Mesothelial cell of epicardium (in vitro differentiated cells): ENCODE data around the gene PRIMA1. TPM values are rescaled to one million over a fixed set of nuclear protein-coding genes. Genes with fewer than 3 reads are reported as not detected.

Source experiments
- DNase-seq, 2 experiments: peaks; one replicate each; pipeline ENCODE4 v3.0.0; 2021; ENCODE audit warnings: low spot score in 2 of 2; ENCODE audit not compliant: unreplicated experiment in 2 of 2
- H3K27ac Mint-ChIP-seq: 2 replicates; pipeline ENCODE4 v1.8.0; 2021; ENCODE audit warnings: mixed read lengths
- H3K27me3 Mint-ChIP-seq: 2 replicates; pipeline ENCODE4 v1.8.0; 2021; ENCODE audit warnings: low read depth, mixed read lengths
- H3K36me3 Mint-ChIP-seq: 2 replicates; pipeline ENCODE4 v1.8.0; 2021; ENCODE audit warnings: mixed read lengths
- H3K4me1 Mint-ChIP-seq: 2 replicates; pipeline ENCODE4 v1.8.0; 2021; ENCODE audit warnings: mixed read lengths
- H3K4me3 Mint-ChIP-seq: 2 replicates; pipeline ENCODE4 v1.8.0; 2021; ENCODE audit warnings: mild to moderate bottlenecking, moderate library complexity, mixed read lengths
- H3K9me3 Mint-ChIP-seq: 2 replicates; pipeline ENCODE4 v1.8.0; 2021; ENCODE audit warnings: mixed read lengths
- CTCF ChIP-seq: fragments of 200-600 bp; sonication (generic); IDR thresholded peaks from one replicate; pipeline ENCODE4 v1.5.0; 2021; ENCODE audit warnings: antibody characterized with exemption; ENCODE audit not compliant: unreplicated experiment
- total RNA-seq: library from RNA; stranded (reverse); gene quantifications from 3 replicates; pipeline ENCODE4 v1.2.1, GENCODE V29; 2021

Gene PRIMA1
- 1.5 to 2.3 TPM (median 2.0 TPM) in 3 replicates for total RNA-seq

- H3K27me3 Mint-ChIP-seq = peaks cover 73% of the 10 kb centered on the region
- no peak for DNase-seq
- H3K4me1 Mint-ChIP-seq = peaks cover 22% of the 10 kb centered on the region
- peak within 1 kb of the TSS; percentile 11 for H3K27ac Mint-ChIP-seq
- no peak for TF ChIP-seq CTCF
- H3K9me3 Mint-ChIP-seq = no peaks in the 10 kb centered on the region
- no peaks in the 10 kb centered on the region for H3K36me3 Mint-ChIP-seq
- H3K4me3 Mint-ChIP-seq = peak within 1 kb of the TSS; percentile 66
These were observed at the start of gene PRIMA1 for GRCh38 chr14:93788293-93788542. TSS of gene PRIMA1 (minus strand) at chr14:93788485. CDS start at chr14:93787718, 767 bp downstream.

GRCh38 chr14:93834699-93835371 is 46.5 kb upstream of the PRIMA1 start:
- DNase-seq = no peak
- Mint-ChIP-seq H3K4me3 (no peak overlapping the region), H3K36me3 (no peaks in the 10 kb centered on the region), H3K27ac (no peak overlapping the region), H3K4me1 (peaks cover 4% of the 10 kb centered on the region), H3K9me3 (peaks cover 6% of the 10 kb centered on the region), H3K27me3 (peaks cover 11% of the 10 kb centered on the region)
- TF ChIP-seq CTCF = no peak

GRCh38 chr14:93832665-93833064 is 44.4 kb upstream of the PRIMA1 start:
- DNase-seq = no peak
- Mint-ChIP-seq H3K4me1 (peaks cover 4% of the 10 kb centered on the region), H3K36me3 (no peaks in the 10 kb centered on the region), H3K4me3 (no peak overlapping the region), H3K27ac (no peak overlapping the region), H3K27me3 (peaks cover 14% of the 10 kb centered on the region), H3K9me3 (peaks cover 6% of the 10 kb centered on the region)
- no peak for TF ChIP-seq CTCF

- DNase-seq = no peak
- no peak for TF ChIP-seq CTCF
- H3K4me3 Mint-ChIP-seq = no peak overlapping the region
- no peaks in the 10 kb centered on the region for H3K36me3 Mint-ChIP-seq
- H3K4me1 Mint-ChIP-seq = peaks cover 4% of the 10 kb centered on the region
- peaks cover 14% of the 10 kb centered on the region for H3K27me3 Mint-ChIP-seq
- H3K27ac Mint-ChIP-seq = no peak overlapping the region
- peaks cover 6% of the 10 kb centered on the region for H3K9me3 Mint-ChIP-seq
These were observed 43.8 kb upstream of the PRIMA1 start for GRCh38 chr14:93832081-93832480.

GRCh38 chr14:93830753-93831461 is 42.6 kb upstream of the PRIMA1 start:
- Mint-ChIP-seq H3K27me3 (peaks cover 17% of the 10 kb centered on the region), H3K36me3 (no peaks in the 10 kb centered on the region), H3K27ac (no peak overlapping the region), H3K4me3 (no peak overlapping the region), H3K4me1 (peaks cover 4% of the 10 kb centered on the region), H3K9me3 (peaks cover under 1% of the 10 kb centered on the region)
- TF ChIP-seq CTCF = no peak
- no peak for DNase-seq
